HG03064 (cell line): ENCODE results near the gene RBM4B.

Experiments used
- ATAC-seq: cut with Tn5 transposase; IDR thresholded peaks from one replicate; pipeline ENCODE4 v1.9.1; 2021; ENCODE audit warnings: low read depth; ENCODE audit not compliant: unreplicated experiment

Gene RBM4B

GRCh38 chr11:66708094-66708493 lies 30.4 kb upstream of the RBM4B start:
- ATAC-seq, result no peak

GRCh38 chr11:66707486-66707885 lies 29.8 kb upstream of the RBM4B start:
- no peak for ATAC-seq

- ATAC-seq, result no peak
These were observed 29.3 kb upstream of the RBM4B start for GRCh38 chr11:66706989-66707388.

- ATAC-seq, result no peak
These were observed 28.1 kb upstream of the RBM4B start for GRCh38 chr11:66705587-66706335.

GRCh38 chr11:66704659-66705360 lies 27.1 kb upstream of the RBM4B start:
- no peak for ATAC-seq

GRCh38 chr11:66701432-66702240 lies 23.9 kb upstream of the RBM4B start:
- ATAC-seq, result no peak

- no peak for ATAC-seq
These were observed 23.1 kb upstream of the RBM4B start for GRCh38 chr11:66700742-66701141.

- ATAC-seq, result no peak
These were observed 22.6 kb upstream of the RBM4B start for GRCh38 chr11:66700337-66700736.

- no peak for ATAC-seq
These were observed 20.8 kb upstream of the RBM4B start for GRCh38 chr11:66698491-66698890.

GRCh38 chr11:66697988-66698387 lies 20.3 kb upstream of the RBM4B start:
- no peak for ATAC-seq

GRCh38 chr11:66696146-66696545 lies 18.5 kb upstream of the RBM4B start:
- no peak for ATAC-seq

GRCh38 chr11:66694732-66695207 lies 17.1 kb upstream of the RBM4B start:
- ATAC-seq, result no peak

GRCh38 chr11:66694056-66694410 lies 16.3 kb upstream of the RBM4B start:
- ATAC-seq, result no peak

GRCh38 chr11:66693356-66694055 lies 15.8 kb upstream of the RBM4B start:
- no peak for ATAC-seq

GRCh38 chr11:66692871-66693331 lies 15.2 kb upstream of the RBM4B start:
- no peak for ATAC-seq

GRCh38 chr11:66692446-66692845 lies 14.8 kb upstream of the RBM4B start:
- ATAC-seq, result no peak

- no peak for ATAC-seq
These were observed 13.8 kb upstream of the RBM4B start for GRCh38 chr11:66691311-66691980.

- no peak for ATAC-seq
These were observed 12.2 kb upstream of the RBM4B start for GRCh38 chr11:66689661-66690590.
